D721Med (cell line): ENCODE data around the gene BMP6.

Experiments used
- DNase-seq: peaks from one replicate; pipeline ENCODE4 v3.0.0; 2011; ENCODE audit warnings: low spot score; ENCODE audit not compliant: insufficient read length
- FAIRE-seq: peaks from 2 replicates; lab custom pipeline; 2011; peaks lifted over from hg19 to GRCh38; lab: Jason Lieb, UNC
- TF ChIP-seq, protein P1 (sequence below): IDR thresholded peaks from 2 replicates; pipeline ENCODE4 v1.5.1; 2012; ENCODE audit warnings: mild to moderate bottlenecking, control low read depth; ENCODE audit not compliant: insufficient read depth; ENCODE audit errors: missing control alignments

Gene BMP6

DNA sequence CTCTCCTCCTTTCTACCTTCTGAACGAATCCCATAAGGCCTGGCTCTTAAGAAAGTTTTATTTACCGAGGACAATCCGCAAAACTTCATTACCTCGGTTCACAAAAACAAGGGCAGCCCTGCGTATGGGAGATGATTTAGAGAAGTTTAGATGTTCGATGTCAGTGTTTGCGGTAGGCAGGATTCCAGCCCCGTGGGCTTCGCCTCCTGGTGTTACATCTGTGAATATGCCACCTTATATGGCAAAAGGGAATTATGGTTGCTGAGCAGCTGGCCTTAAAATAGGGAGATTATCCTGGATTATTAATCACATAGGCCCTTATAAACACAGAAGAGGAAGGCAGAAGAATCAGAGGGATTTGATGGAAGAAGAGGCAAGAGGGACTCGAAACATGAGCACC is 21.1 kb downstream of the BMP6 start:
- TF ChIP-seq, protein P1, sequence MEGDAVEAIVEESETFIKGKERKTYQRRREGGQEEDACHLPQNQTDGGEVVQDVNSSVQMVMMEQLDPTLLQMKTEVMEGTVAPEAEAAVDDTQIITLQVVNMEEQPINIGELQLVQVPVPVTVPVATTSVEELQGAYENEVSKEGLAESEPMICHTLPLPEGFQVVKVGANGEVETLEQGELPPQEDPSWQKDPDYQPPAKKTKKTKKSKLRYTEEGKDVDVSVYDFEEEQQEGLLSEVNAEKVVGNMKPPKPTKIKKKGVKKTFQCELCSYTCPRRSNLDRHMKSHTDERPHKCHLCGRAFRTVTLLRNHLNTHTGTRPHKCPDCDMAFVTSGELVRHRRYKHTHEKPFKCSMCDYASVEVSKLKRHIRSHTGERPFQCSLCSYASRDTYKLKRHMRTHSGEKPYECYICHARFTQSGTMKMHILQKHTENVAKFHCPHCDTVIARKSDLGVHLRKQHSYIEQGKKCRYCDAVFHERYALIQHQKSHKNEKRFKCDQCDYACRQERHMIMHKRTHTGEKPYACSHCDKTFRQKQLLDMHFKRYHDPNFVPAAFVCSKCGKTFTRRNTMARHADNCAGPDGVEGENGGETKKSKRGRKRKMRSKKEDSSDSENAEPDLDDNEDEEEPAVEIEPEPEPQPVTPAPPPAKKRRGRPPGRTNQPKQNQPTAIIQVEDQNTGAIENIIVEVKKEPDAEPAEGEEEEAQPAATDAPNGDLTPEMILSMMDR: no peak
- DNase-seq: no peak
- no peak for FAIRE-seq

DNA sequence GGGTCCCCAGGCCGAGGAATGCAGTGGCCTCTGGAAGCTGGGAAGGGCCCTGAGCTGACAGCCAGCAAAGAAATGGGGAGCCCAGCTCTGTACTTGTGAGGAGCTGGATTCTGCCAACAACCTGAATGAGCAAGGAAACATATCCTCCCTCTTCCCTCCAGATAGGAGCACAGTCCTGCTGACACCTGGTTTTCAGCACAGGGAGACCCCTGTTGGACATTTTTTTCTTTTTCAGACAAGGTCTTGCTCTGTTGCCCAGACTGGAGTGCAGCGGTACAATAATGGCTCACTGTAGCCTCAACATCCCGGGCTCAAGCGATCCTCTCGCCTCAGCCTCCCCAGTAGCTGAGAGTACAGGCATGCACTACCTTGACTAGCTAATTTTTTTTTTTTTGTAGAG is 21.5 kb downstream of the BMP6 start:
- TF ChIP-seq, protein P1: no peak
- DNase-seq: no peak
- FAIRE-seq: no peak

GRCh38 chr6:7747901-7748504 is 22.1 kb downstream of the BMP6 start:
- TF ChIP-seq, protein P1: no peak
- no peak for DNase-seq
- FAIRE-seq: no peak

DNA sequence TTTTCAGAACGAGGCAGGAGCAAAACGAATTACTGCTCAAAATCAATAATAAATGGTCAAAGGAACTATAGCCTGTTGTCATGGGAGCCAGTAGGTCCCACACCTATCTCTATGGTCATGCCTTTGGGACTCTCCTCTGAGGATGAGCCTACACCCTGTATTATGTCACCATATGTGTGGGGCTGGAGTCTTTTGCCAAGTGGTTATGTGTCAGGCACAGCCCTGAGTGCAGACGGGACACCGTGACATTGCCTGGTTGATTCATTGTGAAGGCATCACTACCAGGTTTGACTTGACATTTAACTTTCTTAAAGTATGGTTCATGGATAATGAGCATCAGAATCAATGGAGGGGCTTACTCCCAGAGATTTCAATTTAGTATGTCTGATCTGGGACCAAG is 23.6 kb downstream of the BMP6 start:
- no peak for FAIRE-seq
- TF ChIP-seq, protein P1: no peak

GRCh38 chr6:7750197-7750596 is 24.3 kb downstream of the BMP6 start:
- DNase-seq: no peak
- TF ChIP-seq, protein P1: no peak

More for the DNA sequence above, 23.6 kb downstream of the BMP6 start:
- no peak for DNase-seq

GRCh38 chr6:7758456-7758855 is 32.6 kb downstream of the BMP6 start:
- FAIRE-seq (no peak), DNase-seq (no peak)
- TF ChIP-seq, protein P1: no peak

More at GRCh38 chr6:7750197-7750596, 24.3 kb downstream of the BMP6 start:
- no peak for FAIRE-seq

- FAIRE-seq (no peak), DNase-seq (no peak)
- TF ChIP-seq, protein P1: no peak
Observed at GRCh38 chr6:7759320-7759719, 33.4 kb downstream of the BMP6 start.
